ENCODE measurements around the gene GDF7.

The GDF7 gene

GRCh38 chr2:20693317-20693716 lies 26.4 kb downstream of the GDF7 start:
- Histone ChIP-seq H3K4me3 (ENCODE audit: low read depth in 1 of 2, low read length in 1 of 2) (no peak overlapping the region), H3K36me3 (no peaks in the 10 kb centered on the region), H3K9me3 (no peaks in the 10 kb centered on the region), H3K4me1 (ENCODE audit: control insufficient read depth in 1 of 2, insufficient read depth in 1 of 2, low read depth in 1 of 2, low read length in 1 of 2) (peaks cover 0 to under 1% of the 10 kb centered on the region in 2 experiments), H3K27me3 (no peaks in the 10 kb centered on the region), H3K27ac (no peak overlapping the region)
- TF ChIP-seq CTCF (IDR thresholded peaks at IDR 0.05), result no peak

- Histone ChIP-seq H3K36me3 (no peaks in the 10 kb centered on the region), H3K4me3 (ENCODE audit: low read depth in 1 of 2, low read length in 1 of 2) (no peak overlapping the region), H3K27ac (no peak overlapping the region), H3K9me3 (no peaks in the 10 kb centered on the region), H3K27me3 (no peaks in the 10 kb centered on the region), H3K4me1 (ENCODE audit: control insufficient read depth in 1 of 2, insufficient read depth in 1 of 2, low read depth in 1 of 2, low read length in 1 of 2) (peaks cover 19 to 29% of the 10 kb centered on the region in 2 experiments)
- no peak for TF ChIP-seq CTCF (IDR thresholded peaks at IDR 0.05)
Observed at GRCh38 chr2:20696366-20696765, 29.4 kb downstream of the GDF7 start.

- H3K36me3 ChIP-seq, result no peaks in the 10 kb centered on the region
- H3K4me1 ChIP-seq (ENCODE audit: control insufficient read depth in 1 of 2, insufficient read depth in 1 of 2, low read depth in 1 of 2, low read length in 1 of 2), result peaks cover 19 to 29% of the 10 kb centered on the region in 2 experiments
- H3K27ac ChIP-seq, result no peak overlapping the region
- H3K27me3 ChIP-seq, result no peaks in the 10 kb centered on the region
- no peaks in the 10 kb centered on the region for H3K9me3 ChIP-seq
- no peak for TF ChIP-seq CTCF (IDR thresholded peaks at IDR 0.05)
- H3K4me3 ChIP-seq (ENCODE audit: low read depth in 1 of 2, low read length in 1 of 2), result no peak overlapping the region
Observed at GRCh38 chr2:20697322-20697934, 30.5 kb downstream of the GDF7 start.

GRCh38 chr2:20698916-20699613 lies 32.1 kb downstream of the GDF7 start:
- TF ChIP-seq CTCF (IDR thresholded peaks at IDR 0.05), result no peak
- Histone ChIP-seq H3K27me3 (no peaks in the 10 kb centered on the region), H3K27ac (peak overlapping the region; percentile 75), H3K4me1 (ENCODE audit: control insufficient read depth in 1 of 2, insufficient read depth in 1 of 2, low read depth in 1 of 2, low read length in 1 of 2) (peaks cover 19 to 29% of the 10 kb centered on the region in 2 experiments), H3K9me3 (no peaks in the 10 kb centered on the region), H3K4me3 (ENCODE audit: low read depth in 1 of 2, low read length in 1 of 2) (no peak overlapping the region), H3K36me3 (no peaks in the 10 kb centered on the region)

GRCh38 chr2:20702563-20702962 lies 35.6 kb downstream of the GDF7 start:
- TF ChIP-seq CTCF (IDR thresholded peaks at IDR 0.05), result no peak
- no peaks in the 10 kb centered on the region for H3K27me3 ChIP-seq
- no peak overlapping the region for H3K27ac ChIP-seq
- no peak overlapping the region for H3K4me3 ChIP-seq (ENCODE audit: low read depth in 1 of 2, low read length in 1 of 2)
- H3K36me3 ChIP-seq, result no peaks in the 10 kb centered on the region
- H3K9me3 ChIP-seq, result no peaks in the 10 kb centered on the region
- H3K4me1 ChIP-seq (ENCODE audit: control insufficient read depth in 1 of 2, insufficient read depth in 1 of 2, low read depth in 1 of 2, low read length in 1 of 2), result peaks cover 19 to 29% of the 10 kb centered on the region in 2 experiments

All from neutrophil (primary cell).